Lower leg skin (tissue), 3 donors: ENCODE data around the gene IDI2.

ENCODE experiments used
- CTCF ChIP-seq, 3 donors: fragments of 450-650 bp; IDR thresholded peaks; one replicate each; pipeline ENCODE4 v1.5.1; 2016; ENCODE audit warnings: antibody characterized with exemption in 3 of 3, mild to moderate bottlenecking in 3 of 3, moderate library complexity in 2 of 3
- POLR2A ChIP-seq, 2 donors: fragments of 450-650 bp; IDR thresholded peaks; one replicate each; pipeline ENCODE4 v1.6.1; 2016 to 2017; ENCODE audit warnings: antibody characterized with exemption in 2 of 2, mild to moderate bottlenecking in 1 of 2, moderate library complexity in 1 of 2

GRCh38 chr10:1061930-1062774, 36.5 kb upstream of the IDI2 start:
- TF ChIP-seq CTCF (IDR thresholded peaks at IDR 0.05) (no peak), POLR2A (IDR thresholded peaks at IDR 0.05) (no peak)
